ENCODE data around the gene EBP. TPM values are rescaled to one million over a fixed set of nuclear protein-coding genes. Genes with fewer than 3 reads are reported as not detected.

Gene EBP
- total and polyA plus RNA-seq, 9 of the 15 experiments (the other 6 are each of a cell fraction or from before 2014, with no cell fraction given) = 228 to 987 (median 274) TPM

GRCh38 chrX:48539345-48540027, 17.9 kb downstream of the EBP start, which contains the start of gene TBC1D25 (continued):
- peak in 1 of 2 experiments; percentile 59; a peak in 1 of 4 replicates for TF ChIP-seq HDAC1 (IDR thresholded peaks at IDR 0.05)
- no peak for TF ChIP-seq POLR3G (IDR thresholded peaks at IDR 0.05; ENCODE audit: extremely low read depth, insufficient read length, insufficient replicate concordance)
- TF ChIP-seq PURB (CRISPR knock-in tag; IDR thresholded peaks at IDR 0.05; ENCODE audit: low read depth) = no peak
- TF ChIP-seq GTF2F1 (IDR thresholded peaks at IDR 0.05; ENCODE audit: low read depth, low read length) = no peak
- peak; percentile 96 for TF ChIP-seq JUND (IDR thresholded peaks at IDR 0.05; ENCODE audit: borderline replicate concordance, low read depth, low read length)
- TF ChIP-seq JUND (tag; IDR thresholded peaks at IDR 0.05; ENCODE audit: borderline replicate concordance, low read depth, low read length) = peak; percentile 97; the same call in 2 of the 3 replicates
- TF ChIP-seq AFF1 (IDR thresholded peaks at IDR 0.05; ENCODE audit: low read depth in 1 of 2, partially characterized antibody in 2 of 2) = no peak
- TF ChIP-seq ZNF398 (CRISPR knock-in tag; IDR thresholded peaks at IDR 0.05) = no peak
- TF ChIP-seq ID3 (CRISPR knock-in tag; IDR thresholded peaks at IDR 0.05) = no peak
- no peak for TF ChIP-seq ID3 (tag; IDR thresholded peaks at IDR 0.05)
